HL-60/S4 (cell line): ENCODE measurements around the gene PITPNM1.

Experiments
- in situ Hi-C: fragments of 300-500 bp; cut with MboI; formaldehyde crosslinking; loops from 2 replicates; pipeline ENCODE4 v1.14.3; 2022; ENCODE audit warnings: low sequenced_read_pairs

Gene PITPNM1

DNA sequence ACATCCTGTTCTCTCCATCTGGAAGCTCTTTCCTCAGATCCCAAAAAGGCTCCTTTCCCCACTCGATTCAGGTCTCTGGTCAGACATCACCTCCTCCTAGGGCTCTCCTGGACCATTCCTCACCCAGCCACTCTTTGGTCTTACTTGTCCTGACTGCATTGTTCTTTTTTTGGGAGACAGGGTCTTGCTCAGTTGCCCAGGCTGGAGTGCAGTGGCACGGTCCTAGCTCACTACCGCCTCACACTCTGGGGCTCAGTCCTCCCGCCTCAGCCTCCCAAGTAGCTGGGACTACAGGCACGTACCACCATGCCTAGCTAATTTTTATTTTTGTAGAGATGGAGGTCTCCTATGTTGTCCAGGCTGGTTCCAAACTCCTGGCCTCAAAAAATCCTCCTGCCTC lies 59.6 kb downstream of the PITPNM1 start:
- in situ Hi-C loops = no loop called here

DNA sequence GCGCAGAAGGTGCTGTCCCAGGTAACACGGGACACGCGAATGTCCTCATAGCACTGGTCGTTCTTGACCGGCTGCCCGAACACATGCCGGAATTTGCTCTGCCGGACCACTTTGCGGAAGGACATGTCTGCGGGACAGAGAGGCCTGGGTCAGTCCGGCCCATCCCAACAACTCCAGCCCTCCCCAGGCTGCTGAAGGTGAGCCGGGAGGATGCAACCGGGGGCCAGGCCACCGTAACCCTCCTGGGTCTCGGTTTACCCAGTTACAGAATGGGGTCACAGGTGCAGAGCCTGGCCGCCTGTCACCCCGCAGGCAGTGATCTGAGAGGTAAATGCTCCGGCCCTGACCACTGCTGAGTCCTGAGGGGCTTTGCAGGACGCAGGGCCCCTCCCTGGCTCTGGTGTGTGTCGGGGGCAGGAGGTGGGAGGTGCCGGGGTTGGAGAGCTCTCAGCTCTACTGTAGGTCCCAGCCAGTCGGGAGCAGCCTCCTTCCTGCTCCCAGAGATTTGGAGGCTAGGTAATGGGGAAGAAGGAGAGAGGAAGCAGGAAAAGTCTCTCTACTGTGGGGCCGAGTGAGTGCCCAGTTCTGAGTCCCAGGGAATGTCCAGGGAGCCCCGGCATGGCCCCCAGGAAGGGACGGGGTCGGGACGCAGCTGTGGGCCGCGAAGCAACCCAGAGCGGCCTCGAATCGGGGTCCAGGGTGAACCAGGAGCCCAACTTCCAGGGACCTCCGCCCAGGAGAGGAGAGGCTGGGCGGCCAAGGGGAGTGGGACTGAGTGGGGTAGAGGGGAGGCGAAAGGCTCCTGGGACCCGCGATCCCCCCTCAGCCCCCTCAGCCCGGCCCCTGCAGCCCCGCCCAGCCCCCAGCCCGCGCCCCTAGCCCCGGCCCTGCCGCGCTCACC lies 62.4 kb downstream of the PITPNM1 start:
- in situ Hi-C loops = no loop called here
